H1 (cell line): ENCODE measurements around the gene ZNF646. TPM values are rescaled to one million over a fixed set of nuclear protein-coding genes. Genes with fewer than 3 reads are reported as not detected.

ENCODE experiments used
- CTCF ChIA-PET: fragments of 300-600 bp; sonication (Branson Sonifier 250); formaldehyde crosslinking; loops from one replicate; lab custom pipeline; 2021; ENCODE audit not compliant: partially characterized antibody; lab: Charles Lee
- POLR2A ChIA-PET: fragments of 300-600 bp; sonication (Branson Sonifier 250); formaldehyde crosslinking; loops from one replicate; lab custom pipeline; 2021; ENCODE audit warnings: inconsistent platforms; ENCODE audit not compliant: partially characterized antibody; lab: Charles Lee
- DNase-seq, 2 experiments: peaks; one replicate each; pipeline versions ENCODE4 v3.0.0 to v3.0.0-alpha.2; 2010 to 2022; ENCODE audit warnings: low spot score in 2 of 2, low read depth in 1 of 2, mixed read lengths in 1 of 2
- FAIRE-seq: peaks from 2 replicates; lab custom pipeline; 2011; peaks lifted over from hg19 to GRCh38; lab: Jason Lieb, UNC
- H2AFZ ChIP-seq: 2 replicates; pipeline ENCODE4 v1.8.1; 2012; ENCODE audit warnings: low read length, inconsistent platforms
- H2AK5ac ChIP-seq: 2 replicates; pipeline ENCODE4 v1.6.1; 2013; ENCODE audit warnings: low read depth, low read length
- H2BK120ac ChIP-seq: replicated peaks from 2 replicates; pipeline ENCODE3; 2013; ENCODE audit warnings: low read depth, low read length, inconsistent platforms
- H2BK12ac ChIP-seq: 2 replicates; pipeline ENCODE4 v1.6.1; 2013; ENCODE audit warnings: low read depth, low read length
- H2BK15ac ChIP-seq: 2 replicates; pipeline ENCODE4 v1.6.1; 2013; ENCODE audit warnings: low read length
- H2BK20ac ChIP-seq: 2 replicates; pipeline ENCODE4 v1.6.1; 2013; ENCODE audit warnings: low read length
- H2BK5ac ChIP-seq: 2 replicates; pipeline ENCODE4 v1.6.1; 2013; ENCODE audit warnings: low read depth, low read length
- H3K14ac ChIP-seq: 2 replicates; pipeline ENCODE4 v1.6.1; 2013; ENCODE audit warnings: inconsistent platforms; ENCODE audit not compliant: insufficient read length
- H3K18ac ChIP-seq: 2 replicates; pipeline ENCODE4 v1.6.1; 2013; ENCODE audit warnings: low read length; ENCODE audit errors: extremely low read depth
- H3K23ac ChIP-seq: 2 replicates; pipeline ENCODE4 v1.6.1; 2013; ENCODE audit warnings: inconsistent platforms; ENCODE audit not compliant: insufficient read length
- H3K23me2 ChIP-seq: 2 replicates; pipeline ENCODE4 v1.6.1; 2013; ENCODE audit warnings: low read depth, low read length
- H3K27ac ChIP-seq: 2 replicates; pipeline ENCODE4 v1.6.1; 2011; ENCODE audit warnings: low read depth, low read length, inconsistent platforms
- H3K27me3 ChIP-seq, 4 experiments: replicated peaks in 1 of 4; 1 replicate in 1 of 4; 2 replicates in 3 of 4; pipeline versions ENCODE4 v1.6.1 to v1.8.1; 2011 to 2013; ENCODE audit warnings: low read length in 3 of 4, mild to moderate bottlenecking in 3 of 4, inconsistent platforms in 2 of 4, mixed read lengths in 2 of 4, moderate library complexity in 1 of 4; ENCODE audit not compliant: control insufficient read depth in 3 of 4, insufficient read depth in 3 of 4; ENCODE audit errors: extremely low read depth in 1 of 4
- H3K36me3 ChIP-seq, 4 experiments: 2 replicates each; pipeline versions ENCODE4 v1.6.1 to v1.8.1; 2011 to 2013; ENCODE audit warnings: mild to moderate bottlenecking in 4 of 4, low read length in 3 of 4, moderate library complexity in 2 of 4, control low read depth in 1 of 4, inconsistent platforms in 1 of 4; ENCODE audit not compliant: insufficient read depth in 4 of 4, control insufficient read depth in 2 of 4
- H3K4ac ChIP-seq: replicated peaks from 2 replicates; pipeline ENCODE3; 2013; ENCODE audit warnings: low read length, low read depth, mixed read lengths, inconsistent platforms; ENCODE audit not compliant: insufficient read length
- H3K4me1 ChIP-seq, 4 experiments: replicated peaks in 1 of 4; 1 replicate in 1 of 4; 2 replicates in 3 of 4; pipeline versions ENCODE4 v1.6.1 to v1.8.1; 2011 to 2013; ENCODE audit warnings: low read length in 3 of 4, inconsistent platforms in 2 of 4, mixed read lengths in 1 of 4; ENCODE audit not compliant: insufficient read depth in 4 of 4, control insufficient read depth in 3 of 4
- H3K4me2 ChIP-seq, 2 experiments: 2 replicates each; pipeline versions ENCODE4 v1.6.1 to v1.8.1; 2011 to 2013; ENCODE audit warnings: low read depth in 2 of 2, low read length in 2 of 2, control low read depth in 1 of 2, inconsistent platforms in 1 of 2, mild to moderate bottlenecking in 1 of 2; ENCODE audit not compliant: insufficient read depth in 1 of 2
- H3K4me3 ChIP-seq, 4 experiments: fragments of 200-600, 300-600 bp in 1 of 4; sonication (generic), shearing (Covaris generic), sonication (Bioruptor Twin) in 1 of 4; 2 replicates each; pipeline versions ENCODE4 v1.5.1 to v1.8.1; 2011 to 2016; ENCODE audit warnings: low read length in 4 of 4, low read depth in 3 of 4, control low read depth in 2 of 4, inconsistent platforms in 2 of 4, mild to moderate bottlenecking in 2 of 4, mixed read lengths in 1 of 4, moderate library complexity in 1 of 4; ENCODE audit not compliant: insufficient read depth in 2 of 4; ENCODE audit errors: extremely low read depth in 1 of 4
- H3K56ac ChIP-seq: replicated peaks from 2 replicates; pipeline ENCODE3; 2013; ENCODE audit warnings: low read depth, mild to moderate bottlenecking, mixed read lengths, low read length, inconsistent platforms; ENCODE audit not compliant: insufficient read length
- H3K79me1 ChIP-seq: 2 replicates; pipeline ENCODE4 v1.6.1; 2013; ENCODE audit warnings: low read depth, low read length, control low read depth
- H3K79me2 ChIP-seq, 2 experiments: 2 replicates each; pipeline versions ENCODE4 v1.6.1 to v1.8.1; 2012 to 2013; ENCODE audit warnings: low read length in 2 of 2, mild to moderate bottlenecking in 2 of 2, inconsistent platforms in 1 of 2; ENCODE audit not compliant: insufficient read depth in 2 of 2, control insufficient read depth in 1 of 2
- H3K9ac ChIP-seq, 4 experiments: replicated peaks in 1 of 4; 1 replicate in 1 of 4; 2 replicates in 3 of 4; pipeline versions ENCODE4 v1.6.1 to v1.8.1; 2011 to 2013; ENCODE audit warnings: low read depth in 3 of 4, low read length in 3 of 4, control low read depth in 2 of 4, mild to moderate bottlenecking in 2 of 4, moderate library complexity in 2 of 4, inconsistent platforms in 1 of 4; ENCODE audit errors: extremely low read depth in 1 of 4
- H3K9me3 ChIP-seq, 2 experiments: 2 replicates each; pipeline versions ENCODE4 v1.6.1 to v1.8.1; 2012 to 2013; ENCODE audit warnings: mild to moderate bottlenecking in 2 of 2, moderate library complexity in 2 of 2, control low read depth in 1 of 2, inconsistent platforms in 1 of 2, low read depth in 1 of 2, low read length in 1 of 2, mixed read lengths in 1 of 2; ENCODE audit not compliant: insufficient read depth in 2 of 2
- H4K20me1 ChIP-seq, 2 experiments: replicated peaks in 1 of 2; 2 replicates each; pipeline versions ENCODE3 to v1.8.1; 2011 to 2013; ENCODE audit warnings: inconsistent platforms in 2 of 2, low read length in 2 of 2, mild to moderate bottlenecking in 1 of 2; ENCODE audit not compliant: insufficient read depth in 2 of 2, control insufficient read depth in 1 of 2
- H4K5ac ChIP-seq: 2 replicates; pipeline ENCODE4 v1.6.1; 2013; ENCODE audit warnings: low read length, low read depth, mixed read lengths, inconsistent platforms; ENCODE audit not compliant: insufficient read length
- H4K8ac ChIP-seq: 2 replicates; pipeline ENCODE4 v1.8.0; 2013; ENCODE audit warnings: mild to moderate bottlenecking, moderate library complexity, low read length, inconsistent platforms; ENCODE audit not compliant: insufficient read depth; ENCODE audit errors: extremely low read depth
- H4K91ac ChIP-seq: replicated peaks from 2 replicates; pipeline ENCODE3; 2013; ENCODE audit warnings: low read length, mixed read lengths, inconsistent platforms; ENCODE audit not compliant: insufficient read length
- BRCA1 ChIP-seq: IDR thresholded peaks from 2 replicates; pipeline ENCODE4 v1.6.1; 2012; ENCODE audit warnings: low read depth, low read length, improper control_type of control experiment
- JUN ChIP-seq: IDR thresholded peaks from 2 replicates; pipeline ENCODE4 v1.6.1; 2011; ENCODE audit warnings: low read depth, mild to moderate bottlenecking, improper control_type of control experiment, low read length
- JUND ChIP-seq: IDR thresholded peaks from 2 replicates; pipeline ENCODE4 v1.6.1; 2011; ENCODE audit warnings: mild to moderate bottlenecking, improper control_type of control experiment, low read length
- NANOG ChIP-seq: IDR thresholded peaks from 2 replicates; pipeline ENCODE4 v1.6.1; 2011; ENCODE audit warnings: low read length, low read depth, mild to moderate bottlenecking, inconsistent platforms; ENCODE audit not compliant: insufficient read depth, poor library complexity, severe bottlenecking
- PHF8 ChIP-seq: fragments of 200-600 bp; sonication (generic); conservative IDR thresholded peaks from 2 replicates; pipeline ENCODE4 v1.7.1; 2012; ENCODE audit warnings: low read depth, mild to moderate bottlenecking, inconsistent platforms, low read length, moderate library complexity
- POU5F1 ChIP-seq: IDR thresholded peaks from 2 replicates; pipeline ENCODE4 v1.6.1; 2011; ENCODE audit warnings: low read depth, mild to moderate bottlenecking, low read length, moderate library complexity
- SP4 ChIP-seq: IDR thresholded peaks from 2 replicates; pipeline ENCODE4 v1.6.1; 2012; ENCODE audit warnings: low read length, inconsistent platforms
- SRF ChIP-seq: IDR thresholded peaks from 2 replicates; pipeline ENCODE4 v1.6.1; 2011; ENCODE audit warnings: mild to moderate bottlenecking, low read depth, low read length, moderate library complexity
- SUZ12 ChIP-seq: fragments of 200-600 bp; sonication (generic); IDR thresholded peaks from 2 replicates; pipeline ENCODE4 v1.6.1; 2012; ENCODE audit warnings: mild to moderate bottlenecking, inconsistent platforms, low read length, moderate library complexity, mixed read lengths
- TBP ChIP-seq: IDR thresholded peaks from 2 replicates; pipeline ENCODE4 v1.6.1; 2011; ENCODE audit warnings: low read depth, low read length, improper control_type of control experiment
- TCF12 ChIP-seq: IDR thresholded peaks from 2 replicates; pipeline ENCODE4 v1.6.1; 2011; ENCODE audit warnings: low read depth, mild to moderate bottlenecking, low read length
- TEAD4 ChIP-seq: IDR thresholded peaks from 2 replicates; pipeline ENCODE4 v1.6.1; 2012; ENCODE audit warnings: low read depth, low read length, inconsistent platforms, mixed read lengths
- YY1 ChIP-seq: IDR thresholded peaks from 2 replicates; pipeline ENCODE4 v1.6.1; 2011; ENCODE audit warnings: low read depth, mild to moderate bottlenecking, low read length
- ZNF274 ChIP-seq: IDR thresholded peaks from 2 replicates; pipeline ENCODE4 v1.7.0; 2012; ENCODE audit warnings: low read length, borderline replicate concordance; ENCODE audit errors: extremely low read depth
- WGBS, 2 experiments: shearing (Covaris generic) in 1 of 2; methylation state at CpG; one replicate each; pipeline versions ENCODE4 v1.1.6 to v1.1.7; 2013 to 2015; ENCODE audit warnings: low lambda C conversion rate in 2 of 2, mixed read lengths in 2 of 2, inconsistent platforms in 1 of 2, low coverage in 1 of 2, missing lambda C conversion rate in 1 of 2; ENCODE audit not compliant: insufficient replicate concordance in 2 of 2, insufficient coverage in 1 of 2, insufficient read length in 1 of 2; ENCODE audit errors: extremely low coverage in 1 of 2, missing lambda C conversion rate in 1 of 2; 5-methylcytosine and 5-hydroxymethylcytosine counted together
- polyA plus RNA-seq, 7 experiments: library from polyadenylated mRNA; depleted of rRNA in 3 of 7; stranded (reverse) in 5 of 7; unstranded in 2 of 7; fragments of >200 nt in 5 of 7; fragments of 200-250 nt in 2 of 7; gene quantifications; 1 replicate in 5 of 7; 2 replicates in 1 of 7; 4 replicates in 1 of 7; pipeline versions ENCODE4 v1.2.1 to v1.2.3, GENCODE V29; 2011 to 2013; ENCODE audit warnings: missing spikeins in 2 of 7, mixed read lengths in 2 of 7
- total RNA-seq: library from RNA; stranded (reverse); fragmentation: NEBNext Ultra II Directional; extraction: Animal tissue kit (Norgen Biotek cat#: 25700); gene quantifications from 2 replicates; pipeline ENCODE4 v1.2.1, GENCODE V29; 2021
- TF ChIP-seq, protein P1 (sequence below): IDR thresholded peaks from 2 replicates; pipeline ENCODE4 v1.6.1; 2012; ENCODE audit warnings: inconsistent platforms

Gene ZNF646
- total and polyA plus RNA-seq, 2 of the 8 experiments (the other 6 are each of a cell fraction or from before 2014, with no cell fraction given): 6.5 to 25.0 TPM

- peaks cover 7 to 23% of the 10 kb centered on the region in 2 experiments for H4K20me1 ChIP-seq
- no peak for DNase-seq
- TF ChIP-seq TCF12: no peak
- TF ChIP-seq YY1: no peak
- TF ChIP-seq BRCA1: no peak
- no peak for TF ChIP-seq JUN
- TF ChIP-seq TBP: no peak
- TF ChIP-seq JUND: no peak
- TF ChIP-seq, protein P1, sequence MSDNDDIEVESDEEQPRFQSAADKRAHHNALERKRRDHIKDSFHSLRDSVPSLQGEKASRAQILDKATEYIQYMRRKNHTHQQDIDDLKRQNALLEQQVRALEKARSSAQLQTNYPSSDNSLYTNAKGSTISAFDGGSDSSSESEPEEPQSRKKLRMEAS: no peak
- no peak for TF ChIP-seq SP4
- no peak for TF ChIP-seq TEAD4
- TF ChIP-seq SRF: no peak
- no peak for TF ChIP-seq PHF8
- TF ChIP-seq SUZ12: no peak
- TF ChIP-seq NANOG: no peak
- TF ChIP-seq ZNF274: no peak
- no peak for TF ChIP-seq POU5F1
Observed at GRCh38 chr16:31083556-31083955, 9.3 kb downstream of the ZNF646 start.

More at GRCh38 chr16:31083556-31083955, 9.3 kb downstream of the ZNF646 start:
- Histone ChIP-seq H3K14ac (no peak overlapping the region), H3K56ac (no peak overlapping the region), H3K9ac (no peak overlapping the region), H3K9me3 (no peaks in the 10 kb centered on the region), H3K79me2 (peaks cover 0 to 6% of the 10 kb centered on the region in 2 experiments; a peak in 1 of 4 replicates), H3K4me2 (no peak overlapping the region), H3K18ac (no peak overlapping the region), H3K23me2 (no peaks in the 10 kb centered on the region), H3K23ac (no peak overlapping the region), H2AFZ (no peak overlapping the region), H2BK120ac (no peak overlapping the region), H3K4ac (no peak overlapping the region), H3K4me1 (no peaks in the 10 kb centered on the region), H4K8ac (no peak overlapping the region), H3K27me3 (no peaks in the 10 kb centered on the region), H3K36me3 (peaks cover 0 to 27% (median 11%) of the 10 kb centered on the region in 4 experiments; a peak in 6 of 8 replicates), H3K79me1 (peaks cover 6% of the 10 kb centered on the region), H2BK20ac (no peak overlapping the region), H2BK15ac (no peak overlapping the region), H2BK5ac (no peak overlapping the region), H3K4me3 (no peak overlapping the region), H3K27ac (no peak overlapping the region), H4K91ac (no peak overlapping the region), H2AK5ac (no peak overlapping the region), H4K5ac (no peak overlapping the region), H2BK12ac (no peak overlapping the region)
- POLR2A ChIA-PET: interaction anchor here (0.8 to 4.7 kb wide), 5 partner anchors 9 to 119 kb away, joined by 3 to 34 read pairs (median 5); partner anchors contain the start of genes ZNF646 and ZNF668
- whole genome bisulfite sequencing, 2 experiments: 76% methylated on average over 5 of the region's 5 CpGs; no CpG with 5 or more reads in 1 of the 2 experiments
- no peak for FAIRE-seq
- CTCF ChIA-PET: interaction anchor here (0.8 to 1.7 kb wide), 3 partner anchors 9 to 131 kb away, joined by 3 to 4 read pairs (median 3); no protein-coding TSS in a partner anchor
